Adrenal gland (tissue), 5 donors: ENCODE results near the gene GIMAP7.
"Not testable (repeated sequence)": the region's sequence is repeated elsewhere in the genome, so short reads cannot be mapped to it uniquely, and the experiment has no call there.

Source experiments
- POLR2A ChIP-seq, 2 donors: fragments of 450-650 bp; IDR thresholded peaks; one replicate each; pipeline ENCODE4 v1.6.1; 2017; ENCODE audit warnings: antibody characterized with exemption in 2 of 2, mild to moderate bottlenecking in 2 of 2, moderate library complexity in 1 of 2
- TF ChIP-seq, protein P1 (sequence below), 6 experiments: fragments of 450-650 bp in 4 of 6; fragments of 200-600 bp in 2 of 6; sonication (generic) in 1 of 6; IDR thresholded peaks; 1 replicate in 5 of 6; 2 replicates in 1 of 6; pipeline versions ENCODE4 v1.5.1 to v1.8.0; 2016 to 2021; ENCODE audit warnings: antibody characterized with exemption in 6 of 6, mild to moderate bottlenecking in 2 of 6, moderate library complexity in 1 of 6
- donor health status: DM: no; HTN: no; CAD: no.

GRCh38 chr7:150522931-150523330 is 8.3 kb downstream of the GIMAP7 start:
- TF ChIP-seq, protein P1, sequence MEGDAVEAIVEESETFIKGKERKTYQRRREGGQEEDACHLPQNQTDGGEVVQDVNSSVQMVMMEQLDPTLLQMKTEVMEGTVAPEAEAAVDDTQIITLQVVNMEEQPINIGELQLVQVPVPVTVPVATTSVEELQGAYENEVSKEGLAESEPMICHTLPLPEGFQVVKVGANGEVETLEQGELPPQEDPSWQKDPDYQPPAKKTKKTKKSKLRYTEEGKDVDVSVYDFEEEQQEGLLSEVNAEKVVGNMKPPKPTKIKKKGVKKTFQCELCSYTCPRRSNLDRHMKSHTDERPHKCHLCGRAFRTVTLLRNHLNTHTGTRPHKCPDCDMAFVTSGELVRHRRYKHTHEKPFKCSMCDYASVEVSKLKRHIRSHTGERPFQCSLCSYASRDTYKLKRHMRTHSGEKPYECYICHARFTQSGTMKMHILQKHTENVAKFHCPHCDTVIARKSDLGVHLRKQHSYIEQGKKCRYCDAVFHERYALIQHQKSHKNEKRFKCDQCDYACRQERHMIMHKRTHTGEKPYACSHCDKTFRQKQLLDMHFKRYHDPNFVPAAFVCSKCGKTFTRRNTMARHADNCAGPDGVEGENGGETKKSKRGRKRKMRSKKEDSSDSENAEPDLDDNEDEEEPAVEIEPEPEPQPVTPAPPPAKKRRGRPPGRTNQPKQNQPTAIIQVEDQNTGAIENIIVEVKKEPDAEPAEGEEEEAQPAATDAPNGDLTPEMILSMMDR (IDR thresholded peaks at IDR 0.05): not testable (repeated sequence)
- not testable (repeated sequence) for TF ChIP-seq POLR2A (IDR thresholded peaks at IDR 0.05)
